ENCODE data around the gene UQCR11.

- TF ChIP-seq CTCF (conservative IDR thresholded peaks at IDR 0.05; ENCODE audit: low read depth, low read length) (no peak), EZH2 (IDR thresholded peaks at IDR 0.05; ENCODE audit: borderline replicate concordance, low read depth, low read length, poor library complexity, severe bottlenecking) (no peak)
These were observed 46.7 kb downstream of the UQCR11 start for GRCh38 chr19:1558552-1558951.

Measured in A673 (cell line).